Upper lobe of left lung (tissue), 4 donors: ENCODE results near the gene HRH1.

Experiments used
- CTCF ChIP-seq, 6 experiments: fragments of 450-650 bp in 4 of 6; fragments of 200-600 bp in 2 of 6; sonication (generic) in 2 of 6; IDR thresholded peaks; one replicate each; pipeline ENCODE4 v1.5.1; 2016 to 2019; ENCODE audit warnings: antibody characterized with exemption in 6 of 6
- EP300 ChIP-seq, 4 donors: sonication (generic); formaldehyde crosslinking; IDR thresholded peaks; one replicate each; pipeline ENCODE4 v1.5.1; 2017; ENCODE audit warnings: antibody characterized with exemption in 4 of 4, control low read depth in 2 of 4
- POLR2AphosphoS5 ChIP-seq, 2 donors: sonication (generic); formaldehyde crosslinking; IDR thresholded peaks; one replicate each; pipeline ENCODE4 v1.5.1; 2017; ENCODE audit warnings: antibody characterized with exemption in 2 of 2

- TF ChIP-seq EP300 (IDR thresholded peaks at IDR 0.05) (no peak), CTCF (IDR thresholded peaks at IDR 0.05) (no peak), POLR2AphosphoS5 (IDR thresholded peaks at IDR 0.05) (no peak)
Observed at GRCh38 chr3:11144996-11145395, 9.3 kb upstream of the HRH1 start.
